ENCODE measurements around the gene PCOLCE2. TPM values are rescaled to one million over a fixed set of nuclear protein-coding genes. Genes with fewer than 3 reads are reported as not detected.

Gene PCOLCE2
- total RNA-seq, 1 experiment from 2014 or later: 4.4 TPM

DNA sequence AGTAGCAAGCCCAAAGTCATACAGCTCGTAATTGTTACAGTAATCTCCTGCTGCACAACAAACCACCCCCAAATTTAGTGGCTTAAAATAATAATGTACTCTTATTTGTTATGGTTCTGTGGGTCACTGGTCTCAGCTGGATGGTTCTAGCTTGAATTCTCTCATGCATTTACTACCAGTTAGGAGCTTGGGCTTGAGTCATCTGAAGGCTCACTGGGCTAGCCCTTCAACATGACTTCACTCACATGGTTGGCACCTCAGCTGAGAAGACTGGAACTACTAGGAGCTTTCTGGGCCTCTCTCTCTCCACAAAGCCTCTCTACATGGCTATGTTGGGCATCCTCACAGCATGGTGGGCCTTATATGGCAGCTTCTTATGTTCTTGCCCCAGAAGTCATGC lies 12.5 kb downstream of the PCOLCE2 start:
- H3K79me2 ChIP-seq (ENCODE audit: insufficient read depth, low read length): no peaks in the 10 kb centered on the region
- 0 out of 4 replicates have a peak, but pooled peaks cover 0 to 2% of the 10 kb centered on the region in 2 experiments for H3K4me1 ChIP-seq (ENCODE audit: control insufficient read depth in 1 of 2, insufficient read depth in 2 of 2, low read length in 2 of 2)
- H3K4me3 ChIP-seq (replicated peaks in 1 of 2; ENCODE audit: low read depth in 1 of 2, low read length in 2 of 2): no peak overlapping the region
- DNase-seq (ENCODE audit: low read depth, low spot score): no peak
- ChIA-PET RAD21 (ENCODE audit: low non-redundant PET in 1 of 2, low total read pairs in 2 of 2, uncharacterized antibody in 2 of 2, unreplicated experiment in 2 of 2) (no interaction called here), CTCF (no interaction called here), POLR2A (no interaction called here)
- no peaks in the 10 kb centered on the region for H3K9me2 ChIP-seq (ENCODE audit: insufficient read depth)
- ATAC-seq: no peak
- intact Hi-C loops (cut with micrococcal nuclease): no loop called here
- no peak overlapping the region for H3K9ac ChIP-seq (ENCODE audit: low read length)
- H3K36me3 ChIP-seq (ENCODE audit: control insufficient read depth in 1 of 2, insufficient read depth in 2 of 2, low read length in 2 of 2): no peaks in the 10 kb centered on the region
- no peaks in the 10 kb centered on the region for H3K27me3 ChIP-seq (ENCODE audit: insufficient read depth, low read length)
- BruUV-seq (replicated peaks): no TSS peak
- no peaks in the 10 kb centered on the region for H3K9me3 ChIP-seq (ENCODE audit: control insufficient read depth in 1 of 2, insufficient read depth in 1 of 2, low read depth in 1 of 2, low read length in 2 of 2)
- TF ChIP-seq, protein P1, sequence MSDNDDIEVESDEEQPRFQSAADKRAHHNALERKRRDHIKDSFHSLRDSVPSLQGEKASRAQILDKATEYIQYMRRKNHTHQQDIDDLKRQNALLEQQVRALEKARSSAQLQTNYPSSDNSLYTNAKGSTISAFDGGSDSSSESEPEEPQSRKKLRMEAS (IDR thresholded peaks at IDR 0.05): no peak
- no peak for TF ChIP-seq CBX3 (IDR thresholded peaks at IDR 0.05; ENCODE audit: low read depth)
- TF ChIP-seq REST (IDR thresholded peaks at IDR 0.05; ENCODE audit: low read depth): no peak
- TF ChIP-seq TCF7L2 (IDR thresholded peaks at IDR 0.05; ENCODE audit: borderline replicate concordance, extremely low read depth, insufficient read depth, insufficient read length): no peak
- TF ChIP-seq SRF (IDR thresholded peaks at IDR 0.05; ENCODE audit: low read depth): no peak
- no peak for TF ChIP-seq RAD21 (IDR thresholded peaks at IDR 0.05; ENCODE audit: low read depth)
- TF ChIP-seq, protein P2, sequence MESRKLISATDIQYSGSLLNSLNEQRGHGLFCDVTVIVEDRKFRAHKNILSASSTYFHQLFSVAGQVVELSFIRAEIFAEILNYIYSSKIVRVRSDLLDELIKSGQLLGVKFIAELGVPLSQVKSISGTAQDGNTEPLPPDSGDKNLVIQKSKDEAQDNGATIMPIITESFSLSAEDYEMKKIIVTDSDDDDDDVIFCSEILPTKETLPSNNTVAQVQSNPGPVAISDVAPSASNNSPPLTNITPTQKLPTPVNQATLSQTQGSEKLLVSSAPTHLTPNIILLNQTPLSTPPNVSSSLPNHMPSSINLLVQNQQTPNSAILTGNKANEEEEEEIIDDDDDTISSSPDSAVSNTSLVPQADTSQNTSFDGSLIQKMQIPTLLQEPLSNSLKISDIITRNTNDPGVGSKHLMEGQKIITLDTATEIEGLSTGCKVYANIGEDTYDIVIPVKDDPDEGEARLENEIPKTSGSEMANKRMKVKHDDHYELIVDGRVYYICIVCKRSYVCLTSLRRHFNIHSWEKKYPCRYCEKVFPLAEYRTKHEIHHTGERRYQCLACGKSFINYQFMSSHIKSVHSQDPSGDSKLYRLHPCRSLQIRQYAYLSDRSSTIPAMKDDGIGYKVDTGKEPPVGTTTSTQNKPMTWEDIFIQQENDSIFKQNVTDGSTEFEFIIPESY (IDR thresholded peaks at IDR 0.05; ENCODE audit: extremely low read depth, insufficient replicate concordance, low read length): no peak
- no peak for TF ChIP-seq ELF1 (IDR thresholded peaks at IDR 0.05; ENCODE audit: borderline replicate concordance, low read depth)
- TF ChIP-seq FOSL1 (IDR thresholded peaks at IDR 0.05; ENCODE audit: low read depth): no peak
- TF ChIP-seq YY1 (IDR thresholded peaks at IDR 0.05; ENCODE audit: extremely low read depth, insufficient replicate concordance, low read depth, low read length): no peak
- no peak for TF ChIP-seq JUND (IDR thresholded peaks at IDR 0.05)
- TF ChIP-seq ZFX (IDR thresholded peaks at IDR 0.05): no peak
- TF ChIP-seq SIN3A (IDR thresholded peaks at IDR 0.05; ENCODE audit: low read depth): no peak
- TF ChIP-seq CTCF (IDR thresholded peaks at IDR 0.05 in 2 of 3, conservative IDR thresholded peaks at IDR 0.05 in 1 of 3; ENCODE audit: borderline replicate concordance in 1 of 3, insufficient read depth in 1 of 3, low read depth in 2 of 3, low read length in 2 of 3): no peak
- TF ChIP-seq POLR2AphosphoS5 (IDR thresholded peaks at IDR 0.05; ENCODE audit: low read depth, low read length): no peak
- no peak for TF ChIP-seq ATF3 (IDR thresholded peaks at IDR 0.05)
- H4K20me1 ChIP-seq (ENCODE audit: insufficient read depth): no peaks in the 10 kb centered on the region
- H2AFZ ChIP-seq (ENCODE audit: low read depth, low read length, poor library complexity, severe bottlenecking): no peak overlapping the region
- no peak overlapping the region for H3K4me2 ChIP-seq (ENCODE audit: low read length)
- no peak overlapping the region for H3K27ac ChIP-seq (ENCODE audit: low read depth, low read length)

All from HCT116 (cell line).